ENCODE results near the gene ANKRD60. TPM values are rescaled to one million over a fixed set of nuclear protein-coding genes. Genes with fewer than 3 reads are reported as not detected.

The ANKRD60 gene
- total RNA-seq, 1 donor from 2014 or later = not detected

DNA sequence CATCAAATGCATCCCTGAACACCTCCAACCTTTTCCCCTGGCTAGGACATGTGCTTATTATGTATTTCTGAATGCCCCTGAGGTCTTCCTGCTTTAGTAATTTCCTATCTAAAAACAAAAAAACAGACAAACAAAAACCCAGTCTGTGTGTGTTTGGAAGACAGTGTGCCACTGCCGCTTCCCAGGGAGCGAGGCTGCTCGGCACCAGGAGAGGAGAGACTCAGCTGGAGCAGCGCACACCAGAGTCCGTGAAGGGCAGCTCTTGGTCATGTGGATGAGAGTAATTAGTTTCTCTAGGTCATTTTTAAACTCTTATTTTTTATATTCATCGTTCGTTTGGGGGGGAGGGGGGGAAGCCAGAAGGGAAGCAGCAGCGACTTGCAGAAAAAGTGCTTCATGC lies 10.0 kb upstream of the ANKRD60 start:
- Histone ChIP-seq H3K27me3 (ENCODE audit: low read depth) (no peaks in the 10 kb centered on the region), H3K4me3 (no peak overlapping the region), H3K36me3 (peaks cover 33% of the 10 kb centered on the region), H3K4me1 (no peaks in the 10 kb centered on the region), H3K27ac (replicated peaks) (no peak overlapping the region), H3K9me3 (replicated peaks) (no peaks in the 10 kb centered on the region)
- TF ChIP-seq, protein P1, sequence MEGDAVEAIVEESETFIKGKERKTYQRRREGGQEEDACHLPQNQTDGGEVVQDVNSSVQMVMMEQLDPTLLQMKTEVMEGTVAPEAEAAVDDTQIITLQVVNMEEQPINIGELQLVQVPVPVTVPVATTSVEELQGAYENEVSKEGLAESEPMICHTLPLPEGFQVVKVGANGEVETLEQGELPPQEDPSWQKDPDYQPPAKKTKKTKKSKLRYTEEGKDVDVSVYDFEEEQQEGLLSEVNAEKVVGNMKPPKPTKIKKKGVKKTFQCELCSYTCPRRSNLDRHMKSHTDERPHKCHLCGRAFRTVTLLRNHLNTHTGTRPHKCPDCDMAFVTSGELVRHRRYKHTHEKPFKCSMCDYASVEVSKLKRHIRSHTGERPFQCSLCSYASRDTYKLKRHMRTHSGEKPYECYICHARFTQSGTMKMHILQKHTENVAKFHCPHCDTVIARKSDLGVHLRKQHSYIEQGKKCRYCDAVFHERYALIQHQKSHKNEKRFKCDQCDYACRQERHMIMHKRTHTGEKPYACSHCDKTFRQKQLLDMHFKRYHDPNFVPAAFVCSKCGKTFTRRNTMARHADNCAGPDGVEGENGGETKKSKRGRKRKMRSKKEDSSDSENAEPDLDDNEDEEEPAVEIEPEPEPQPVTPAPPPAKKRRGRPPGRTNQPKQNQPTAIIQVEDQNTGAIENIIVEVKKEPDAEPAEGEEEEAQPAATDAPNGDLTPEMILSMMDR (IDR thresholded peaks at IDR 0.05; ENCODE audit: borderline replicate concordance) = no peak
- DNase-seq = no peak
- intact Hi-C loops (cut with micrococcal nuclease) = no loop called here

DNA sequence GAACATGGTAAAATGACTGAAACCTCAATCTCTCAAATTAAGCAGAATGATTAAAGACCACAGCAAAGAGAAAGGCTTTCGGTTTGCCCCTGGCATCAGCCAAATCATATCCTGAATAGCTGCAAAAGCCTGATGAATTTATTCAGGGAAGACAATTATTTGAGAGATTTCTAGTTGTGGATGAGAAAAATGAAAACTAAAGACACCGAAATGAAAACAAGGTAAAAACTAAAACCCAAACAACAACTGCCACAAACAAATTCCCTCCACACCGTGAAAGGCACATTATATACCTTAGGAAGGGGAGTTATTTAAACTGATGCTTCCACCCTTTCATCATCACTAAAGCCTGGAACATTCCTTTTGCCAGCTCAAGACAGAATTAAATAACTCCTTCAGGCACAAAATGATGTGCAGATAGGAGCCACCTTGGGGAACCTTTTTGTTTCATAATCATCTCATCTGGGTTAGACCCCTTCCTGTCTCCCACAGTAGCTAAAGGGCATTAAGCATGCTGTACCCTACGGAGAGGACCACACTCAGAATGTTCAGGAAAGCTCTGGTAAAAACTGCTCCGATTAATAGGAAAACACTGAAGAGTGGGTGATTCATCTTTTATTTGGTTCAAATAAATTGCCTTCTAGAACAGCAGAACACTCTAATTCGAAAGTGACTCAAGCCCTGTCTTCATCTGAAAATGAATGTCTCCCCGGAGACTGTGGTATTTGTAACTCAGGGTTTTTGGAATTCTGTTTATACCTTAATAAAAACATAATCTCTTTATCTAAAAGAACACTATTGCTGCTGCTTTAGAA lies 9.1 kb upstream of the ANKRD60 start:
- H3K27ac ChIP-seq (replicated peaks) = no peak overlapping the region
- intact Hi-C loops (cut with micrococcal nuclease) = no loop called here
- TF ChIP-seq, protein P1 (IDR thresholded peaks at IDR 0.05; ENCODE audit: borderline replicate concordance) = no peak
- peak overlapping the region; percentile 69 for H3K4me3 ChIP-seq
- no peaks in the 10 kb centered on the region for H3K27me3 ChIP-seq (ENCODE audit: low read depth)
- H3K36me3 ChIP-seq = peaks cover 30% of the 10 kb centered on the region
- no peaks in the 10 kb centered on the region for H3K9me3 ChIP-seq (replicated peaks)
- no peak for DNase-seq
- H3K4me1 ChIP-seq = no peaks in the 10 kb centered on the region

DNA sequence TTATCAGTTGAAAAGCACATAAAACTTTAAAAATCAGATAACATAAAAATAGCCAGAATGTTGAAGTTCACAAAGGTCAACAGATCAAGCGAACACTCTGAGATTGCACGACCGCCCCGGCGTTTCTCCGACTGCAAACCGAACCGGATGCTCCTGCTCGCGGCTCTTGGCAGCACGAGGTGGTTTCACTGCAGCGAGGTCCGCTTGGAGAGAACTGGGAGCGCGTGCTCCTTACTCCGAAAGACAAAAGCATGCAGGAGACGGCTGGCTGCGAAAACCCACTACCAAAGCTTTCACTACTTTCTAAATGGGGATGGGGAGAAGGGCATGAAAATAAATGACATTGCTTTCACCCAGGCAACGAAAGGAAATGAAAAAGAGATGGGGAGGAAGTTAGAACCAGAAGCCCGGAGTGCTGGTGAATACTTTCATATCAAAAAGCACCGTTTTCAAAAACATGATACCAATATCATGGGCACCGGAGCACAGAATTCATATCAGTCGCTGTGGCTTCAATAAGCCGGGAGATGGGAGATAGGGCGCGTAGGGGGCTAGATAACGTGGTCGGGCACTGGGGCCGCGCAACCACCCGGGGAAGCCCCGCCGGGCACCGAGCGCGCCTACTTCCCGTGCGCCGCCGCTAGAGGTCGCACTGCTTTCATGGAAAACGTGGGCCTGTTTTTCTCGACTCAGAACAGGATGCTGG lies 8.3 kb upstream of the ANKRD60 start:
- H3K27ac ChIP-seq (replicated peaks) = peak overlapping the region; percentile 16
- DNase-seq = peak; percentile 73
- TF ChIP-seq, protein P1 (IDR thresholded peaks at IDR 0.05; ENCODE audit: borderline replicate concordance) = peak; percentile 97
- peaks cover 36% of the 10 kb centered on the region for H3K36me3 ChIP-seq
- no peaks in the 10 kb centered on the region for H3K27me3 ChIP-seq (ENCODE audit: low read depth)
- no peaks in the 10 kb centered on the region for H3K9me3 ChIP-seq (replicated peaks)
- no peaks in the 10 kb centered on the region for H3K4me1 ChIP-seq
- peak overlapping the region; percentile 69 for H3K4me3 ChIP-seq
- intact Hi-C loops (cut with micrococcal nuclease) = no loop called here

DNA sequence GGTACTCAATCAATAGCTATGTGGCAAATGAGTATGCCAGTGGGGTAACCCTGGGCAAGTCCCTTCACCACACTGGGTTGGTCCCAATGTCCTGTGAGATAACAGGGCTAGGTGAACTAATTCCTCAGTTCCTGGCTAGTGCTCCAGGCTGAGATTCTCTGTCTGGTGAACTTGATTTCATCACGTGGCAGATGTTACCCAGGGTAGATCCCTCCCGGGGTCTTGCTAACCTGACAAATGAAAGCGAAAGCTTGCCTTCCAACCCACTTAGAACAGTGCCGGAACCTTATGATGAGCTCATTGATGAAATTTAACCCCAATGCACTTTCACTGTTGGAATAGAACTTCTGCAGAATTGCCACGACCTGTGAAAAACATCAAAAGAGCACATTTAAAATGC lies 6.6 kb upstream of the ANKRD60 start:
- TF ChIP-seq, protein P1 (IDR thresholded peaks at IDR 0.05; ENCODE audit: borderline replicate concordance) = no peak
- DNase-seq = no peak
- H3K27ac ChIP-seq (replicated peaks) = no peak overlapping the region
- intact Hi-C loops (cut with micrococcal nuclease) = no loop called here
- no peak overlapping the region for H3K4me3 ChIP-seq
- no peaks in the 10 kb centered on the region for H3K9me3 ChIP-seq (replicated peaks)
- peaks cover 40% of the 10 kb centered on the region for H3K36me3 ChIP-seq
- H3K4me1 ChIP-seq = no peaks in the 10 kb centered on the region
- no peaks in the 10 kb centered on the region for H3K27me3 ChIP-seq (ENCODE audit: low read depth)

DNA sequence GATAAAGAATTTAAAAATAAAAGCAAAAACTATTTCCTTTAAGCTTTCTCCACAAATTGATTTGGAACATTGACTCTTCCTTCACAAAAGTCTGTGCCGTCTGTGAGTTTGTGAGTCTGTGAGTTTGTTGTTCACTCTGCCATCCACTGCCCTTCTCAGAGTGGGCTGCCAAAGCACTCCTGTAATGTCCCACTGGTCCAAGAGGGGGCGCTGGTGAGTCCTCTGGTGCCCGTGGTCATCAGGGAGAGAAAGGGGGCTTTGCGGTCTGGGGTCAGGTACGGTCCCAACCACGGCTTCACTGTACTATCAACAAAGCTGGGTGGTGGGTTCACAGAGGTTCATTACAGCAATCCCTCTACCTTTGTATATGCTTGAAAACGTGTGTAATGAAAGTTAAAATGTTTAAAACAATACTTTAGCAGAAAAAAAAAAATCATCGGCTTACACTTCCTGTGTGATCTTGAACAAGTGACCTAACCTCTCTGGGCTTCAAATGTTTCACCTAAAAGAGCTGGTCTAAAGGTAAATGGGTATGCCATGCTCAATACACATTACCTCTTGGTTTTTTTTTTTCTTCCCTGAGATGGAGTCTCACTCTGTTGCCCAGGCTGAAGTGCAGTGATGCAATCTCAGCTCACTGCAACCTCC lies 5.6 kb upstream of the ANKRD60 start:
- Histone ChIP-seq H3K27ac (replicated peaks) (no peak overlapping the region), H3K9me3 (replicated peaks) (no peaks in the 10 kb centered on the region), H3K36me3 (peaks cover 30% of the 10 kb centered on the region), H3K4me1 (no peaks in the 10 kb centered on the region), H3K4me3 (no peak overlapping the region), H3K27me3 (ENCODE audit: low read depth) (peaks cover 3% of the 10 kb centered on the region)
- no peak for DNase-seq
- intact Hi-C loops (cut with micrococcal nuclease) = loop anchor here (5.0 kb wide), 1 partner anchor 418 kb away; the partner anchor contains the start of gene STX16
- TF ChIP-seq, protein P1 (IDR thresholded peaks at IDR 0.05; ENCODE audit: borderline replicate concordance) = peak; percentile 53

All from left ventricle myocardium inferior (tissue), 1 donor.